H9 (cell line): ENCODE results near the gene PQBP1. TPM values are rescaled to one million over a fixed set of nuclear protein-coding genes. Genes with fewer than 3 reads are reported as not detected.
A peak's percentile ranks its signal among the peaks of the same experiment; 100 is the strongest.

ENCODE experiments used
- DNase-seq: peaks from one replicate; pipeline ENCODE4 v3.0.0-alpha.2; 2017
- H2AFZ ChIP-seq: one replicate; pipeline ENCODE4 v1.6.1; 2013; ENCODE audit warnings: mild to moderate bottlenecking, low read length, control low read depth, moderate library complexity
- H2AK5ac ChIP-seq: 2 replicates; pipeline ENCODE4 v1.6.1; 2013; ENCODE audit warnings: low read length, control low read depth, mixed read lengths; ENCODE audit not compliant: insufficient read length
- H2BK120ac ChIP-seq: one replicate; pipeline ENCODE4 v1.6.1; 2013; ENCODE audit warnings: low read depth, mild to moderate bottlenecking, low read length, control low read depth, inconsistent platforms; ENCODE audit not compliant: poor library complexity, severe bottlenecking
- H2BK12ac ChIP-seq: 2 replicates; pipeline ENCODE4 v1.6.1; 2013; ENCODE audit warnings: low read length, control low read depth, mixed read lengths, low read depth; ENCODE audit not compliant: insufficient read length
- H2BK15ac ChIP-seq: 2 replicates; pipeline ENCODE4 v1.6.1; 2013; ENCODE audit warnings: low read depth, low read length, control low read depth
- H2BK20ac ChIP-seq: one replicate; pipeline ENCODE4 v1.6.1; 2013; ENCODE audit warnings: low read depth, mild to moderate bottlenecking, low read length, control low read depth, inconsistent platforms; ENCODE audit not compliant: poor library complexity, severe bottlenecking
- H2BK5ac ChIP-seq: 2 replicates; pipeline ENCODE4 v1.6.1; 2013; ENCODE audit warnings: low read length, control low read depth, mixed read lengths; ENCODE audit not compliant: insufficient read length
- H3K14ac ChIP-seq: 2 replicates; pipeline ENCODE4 v1.6.1; 2013; ENCODE audit warnings: low read length, control low read depth; ENCODE audit not compliant: insufficient read depth
- H3K18ac ChIP-seq: 2 replicates; pipeline ENCODE4 v1.6.1; 2013; ENCODE audit warnings: low read depth, mild to moderate bottlenecking, mixed read lengths, low read length, control low read depth; ENCODE audit not compliant: insufficient read length
- H3K23ac ChIP-seq: 2 replicates; pipeline ENCODE4 v1.6.1; 2013; ENCODE audit warnings: low read length, control low read depth, mixed read lengths, low read depth; ENCODE audit not compliant: insufficient read length
- H3K23me2 ChIP-seq: 2 replicates; pipeline ENCODE4 v1.6.1; 2013; ENCODE audit warnings: low read depth, mild to moderate bottlenecking, mixed read lengths, low read length, control low read depth; ENCODE audit not compliant: insufficient read length, poor library complexity, severe bottlenecking
- H3K27ac ChIP-seq: 2 replicates; pipeline ENCODE4 v1.5.1; 2013; ENCODE audit warnings: low read length, control low read depth, mixed read lengths, low read depth; ENCODE audit not compliant: insufficient read length
- H3K27me3 ChIP-seq: 2 replicates; pipeline ENCODE4 v1.6.1; 2013; ENCODE audit warnings: low read length, control low read depth, inconsistent platforms; ENCODE audit not compliant: insufficient read depth
- H3K4ac ChIP-seq: 2 replicates; pipeline ENCODE4 v1.6.1; 2013; ENCODE audit warnings: low read depth, mild to moderate bottlenecking, control low read depth, inconsistent platforms, low read length, moderate library complexity
- H3K4me1 ChIP-seq: 2 replicates; pipeline ENCODE4 v1.6.1; 2013; ENCODE audit warnings: low read length, control low read depth, inconsistent platforms; ENCODE audit not compliant: insufficient read depth
- H3K4me2 ChIP-seq: 2 replicates; pipeline ENCODE4 v1.6.1; 2013; ENCODE audit warnings: low read length, control low read depth, mixed read lengths; ENCODE audit not compliant: insufficient read length, insufficient read depth
- H3K56ac ChIP-seq: 2 replicates; pipeline ENCODE4 v1.6.1; 2013; ENCODE audit warnings: low read depth, mild to moderate bottlenecking, mixed read lengths, low read length, control low read depth; ENCODE audit not compliant: insufficient read length
- H3K79me1 ChIP-seq: 2 replicates; pipeline ENCODE4 v1.6.1; 2013; ENCODE audit warnings: low read depth, mild to moderate bottlenecking, moderate library complexity, low read length, control low read depth, inconsistent platforms; ENCODE audit not compliant: insufficient read depth, poor library complexity, severe bottlenecking
- H3K79me2 ChIP-seq: 2 replicates; pipeline ENCODE4 v1.6.1; 2013; ENCODE audit warnings: low read length, control low read depth, inconsistent platforms; ENCODE audit not compliant: insufficient read depth
- H3K9ac ChIP-seq: 2 replicates; pipeline ENCODE4 v1.6.1; 2013; ENCODE audit warnings: low read length, control low read depth, mixed read lengths; ENCODE audit not compliant: insufficient read length; ENCODE audit errors: extremely low read depth
- H3K9me3 ChIP-seq: one replicate; pipeline ENCODE4 v1.6.1; 2013; ENCODE audit warnings: low read depth, low read length, inconsistent platforms; ENCODE audit not compliant: control insufficient read depth
- H3T11ph ChIP-seq: one replicate; pipeline ENCODE4 v1.6.1; 2013; ENCODE audit warnings: mild to moderate bottlenecking, low read length, control low read depth, inconsistent platforms
- H4K20me1 ChIP-seq: one replicate; pipeline ENCODE4 v1.6.1; 2013; ENCODE audit not compliant: control insufficient read depth, insufficient read length, insufficient read depth
- H4K5ac ChIP-seq: 2 replicates; pipeline ENCODE4 v1.6.1; 2013; ENCODE audit warnings: low read depth, mild to moderate bottlenecking, mixed read lengths, low read length, control low read depth; ENCODE audit not compliant: insufficient read length
- H4K8ac ChIP-seq: replicated peaks from 2 replicates; pipeline ENCODE4 v1.6.1; 2013; ENCODE audit warnings: low read length, control low read depth, mixed read lengths, low read depth; ENCODE audit not compliant: insufficient read length
- H4K91ac ChIP-seq: 2 replicates; pipeline ENCODE4 v1.6.1; 2013; ENCODE audit warnings: low read depth, mild to moderate bottlenecking, moderate library complexity, mixed read lengths, low read length, control low read depth; ENCODE audit not compliant: insufficient read length
- H3K27ac Mint-ChIP-seq, 3 experiments: 2 replicates in 2 of 3; 3 replicates in 1 of 3; pipeline ENCODE4 v1.8.0; 2020 to 2021; ENCODE audit warnings: mixed read lengths in 3 of 3, mild to moderate bottlenecking in 1 of 3, moderate library complexity in 1 of 3
- H3K27me3 Mint-ChIP-seq: 2 replicates; pipeline ENCODE4 v1.8.0; 2021; ENCODE audit warnings: low read depth, mild to moderate bottlenecking, moderate library complexity, mixed read lengths
- H3K36me3 Mint-ChIP-seq, 3 experiments: 2 replicates in 2 of 3; 3 replicates in 1 of 3; pipeline ENCODE4 v1.8.0; 2020 to 2021; ENCODE audit warnings: low read depth in 3 of 3, mixed read lengths in 3 of 3; ENCODE audit not compliant: insufficient read depth in 1 of 3
- H3K4me1 Mint-ChIP-seq, 2 experiments: 2 replicates each; pipeline ENCODE4 v1.8.0; 2020; ENCODE audit warnings: mixed read lengths in 2 of 2
- H3K4me3 Mint-ChIP-seq, 2 experiments: 2 replicates in 1 of 2; 3 replicates in 1 of 2; pipeline ENCODE4 v1.8.0; 2020 to 2021; ENCODE audit warnings: mild to moderate bottlenecking in 2 of 2, mixed read lengths in 2 of 2, moderate library complexity in 1 of 2
- H3K9me3 Mint-ChIP-seq, 2 experiments: 2 replicates in 1 of 2; 3 replicates in 1 of 2; pipeline ENCODE4 v1.8.0; 2020; ENCODE audit warnings: mild to moderate bottlenecking in 2 of 2, mixed read lengths in 2 of 2, moderate library complexity in 1 of 2
- WGBS: extraction: QIAGEN DNeasy Blood & Tissue Kit; methylation state at CpG from one replicate; pipeline ENCODE4 v1.1.7; 2013; ENCODE audit warnings: missing lambda C conversion rate, low lambda C conversion rate, mixed read lengths; ENCODE audit not compliant: insufficient read length; ENCODE audit errors: extremely low coverage; 5-methylcytosine and 5-hydroxymethylcytosine counted together
- total RNA-seq: library from RNA; stranded (reverse); gene quantifications from 2 replicates; pipeline ENCODE4 v1.2.1, GENCODE V29; 2021
- TF ChIP-seq, protein P1 (sequence below): fragments of 200-600 bp; sonication (generic); conservative IDR thresholded peaks from 3 replicates; pipeline ENCODE4 v1.8.0; 2021; ENCODE audit warnings: antibody characterized with exemption, mild to moderate bottlenecking

PQBP1 gene
- total RNA-seq, 1 experiment from 2014 or later = 87.9 TPM

GRCh38 chrX:48890296-48890925 lies 7.3 kb upstream of the PQBP1 start:
- H3K9me3 Mint-ChIP-seq = peaks cover 60 to 66% of the 10 kb centered on the region in 2 experiments
- H3K56ac ChIP-seq = no peak overlapping the region
- H2AK5ac ChIP-seq = no peak overlapping the region
- no peaks in the 10 kb centered on the region; the same call in 1 of the 2 replicates for H3K79me2 ChIP-seq
- no peaks in the 10 kb centered on the region for H3K23me2 ChIP-seq
- no peak overlapping the region for H2BK20ac ChIP-seq
- H2BK5ac ChIP-seq = no peak overlapping the region
- H3K27me3 ChIP-seq = no peaks in the 10 kb centered on the region
- H3K4ac ChIP-seq = no peak overlapping the region
- peak overlapping the region; percentile 70 for H3K4me2 ChIP-seq
- peaks cover 10% of the 10 kb centered on the region for H3K27me3 Mint-ChIP-seq
- H3K4me1 Mint-ChIP-seq = peaks cover 10 to 11% of the 10 kb centered on the region in 2 experiments
- TF ChIP-seq, protein P1, sequence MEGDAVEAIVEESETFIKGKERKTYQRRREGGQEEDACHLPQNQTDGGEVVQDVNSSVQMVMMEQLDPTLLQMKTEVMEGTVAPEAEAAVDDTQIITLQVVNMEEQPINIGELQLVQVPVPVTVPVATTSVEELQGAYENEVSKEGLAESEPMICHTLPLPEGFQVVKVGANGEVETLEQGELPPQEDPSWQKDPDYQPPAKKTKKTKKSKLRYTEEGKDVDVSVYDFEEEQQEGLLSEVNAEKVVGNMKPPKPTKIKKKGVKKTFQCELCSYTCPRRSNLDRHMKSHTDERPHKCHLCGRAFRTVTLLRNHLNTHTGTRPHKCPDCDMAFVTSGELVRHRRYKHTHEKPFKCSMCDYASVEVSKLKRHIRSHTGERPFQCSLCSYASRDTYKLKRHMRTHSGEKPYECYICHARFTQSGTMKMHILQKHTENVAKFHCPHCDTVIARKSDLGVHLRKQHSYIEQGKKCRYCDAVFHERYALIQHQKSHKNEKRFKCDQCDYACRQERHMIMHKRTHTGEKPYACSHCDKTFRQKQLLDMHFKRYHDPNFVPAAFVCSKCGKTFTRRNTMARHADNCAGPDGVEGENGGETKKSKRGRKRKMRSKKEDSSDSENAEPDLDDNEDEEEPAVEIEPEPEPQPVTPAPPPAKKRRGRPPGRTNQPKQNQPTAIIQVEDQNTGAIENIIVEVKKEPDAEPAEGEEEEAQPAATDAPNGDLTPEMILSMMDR = no peak
- no CpG with 5 or more reads among the region's 15 CpGs for WGBS
- no peak overlapping the region for H3T11ph ChIP-seq
- peak overlapping the region in 2 of 3 experiments; percentile 5 to 66; a peak in 3 of 7 replicates for H3K27ac Mint-ChIP-seq
- H2BK12ac ChIP-seq = no peak overlapping the region
- no peak overlapping the region for H3K23ac ChIP-seq
- H4K5ac ChIP-seq = no peak overlapping the region
- DNase-seq = no peak
- H3K14ac ChIP-seq = no peak overlapping the region
- H3K4me3 Mint-ChIP-seq = peak overlapping the region; percentile 65 to 79
- H2BK120ac ChIP-seq = no peak overlapping the region
- H4K91ac ChIP-seq = no peak overlapping the region
- H3K9ac ChIP-seq = no peak overlapping the region
- H4K8ac ChIP-seq = no peak overlapping the region
- H4K20me1 ChIP-seq = no peaks in the 10 kb centered on the region
- no peak overlapping the region for H3K27ac ChIP-seq
- peaks cover 19 to 25% (median 21%) of the 10 kb centered on the region in 3 experiments for H3K36me3 Mint-ChIP-seq
- H3K9me3 ChIP-seq = no peaks in the 10 kb centered on the region
- no peaks in the 10 kb centered on the region; the same call in 1 of the 2 replicates for H3K4me1 ChIP-seq
- no peak overlapping the region for H3K18ac ChIP-seq
- H2AFZ ChIP-seq = no peak overlapping the region
- no peak overlapping the region for H2BK15ac ChIP-seq
- H3K79me1 ChIP-seq = peaks cover 2% of the 10 kb centered on the region
